Muscle layer of duodenum (tissue), 2 donors: ENCODE results near the gene CENPO.

ENCODE experiments used
- H3K27ac ChIP-seq: one replicate; pipeline ENCODE4 v1.7.0; 2013; ENCODE audit warnings: mild to moderate bottlenecking, low read length
- H3K27me3 ChIP-seq: one replicate; pipeline ENCODE4 v1.7.0; 2013; ENCODE audit warnings: low read depth, mild to moderate bottlenecking, control low read depth, low read length
- H3K36me3 ChIP-seq, 2 donors: one replicate each; pipeline ENCODE4 v1.7.0; 2013; ENCODE audit warnings: low read length in 2 of 2, control low read depth in 1 of 2, mild to moderate bottlenecking in 1 of 2; ENCODE audit not compliant: insufficient read depth in 2 of 2, control insufficient read depth in 1 of 2
- H3K4me1 ChIP-seq, 2 donors: one replicate each; pipeline ENCODE4 v1.7.0; 2013; ENCODE audit warnings: low read length in 2 of 2, mild to moderate bottlenecking in 2 of 2, control low read depth in 1 of 2, moderate library complexity in 1 of 2; ENCODE audit not compliant: insufficient read depth in 2 of 2, control insufficient read depth in 1 of 2
- H3K4me3 ChIP-seq, 2 donors: one replicate each; pipeline ENCODE4 v1.7.0; 2013; ENCODE audit warnings: low read length in 2 of 2, low read depth in 1 of 2, mild to moderate bottlenecking in 1 of 2
- H3K9me3 ChIP-seq, 2 donors: one replicate each; pipeline ENCODE4 v1.7.0; 2013; ENCODE audit warnings: low read length in 2 of 2, control low read depth in 1 of 2, mild to moderate bottlenecking in 1 of 2; ENCODE audit not compliant: control insufficient read depth in 1 of 2
- donor health status: healthy.

The CENPO gene

DNA sequence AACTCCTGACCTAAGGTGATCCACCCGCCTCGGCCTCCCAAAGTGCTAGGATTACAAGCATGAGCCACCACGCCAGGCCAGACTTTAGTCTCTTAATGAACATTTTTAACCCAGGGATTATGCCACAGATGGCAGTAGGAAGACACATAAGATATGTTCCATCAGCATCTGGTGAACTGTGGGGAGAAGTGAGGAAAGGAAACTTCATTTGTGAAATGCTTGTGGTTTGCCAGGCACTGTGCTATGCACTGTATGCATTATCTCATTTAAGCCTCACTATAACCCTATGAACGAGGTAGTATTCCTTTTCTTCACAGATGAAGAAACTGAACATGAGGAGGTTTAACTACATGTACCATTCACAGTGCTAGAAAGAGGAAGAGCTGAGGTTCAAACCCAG lies 29.4 kb upstream of the CENPO start:
- Histone ChIP-seq H3K4me3 (no peak overlapping the region), H3K36me3 (peaks cover 30 to 50% of the 10 kb centered on the region in 2 donors), H3K4me1 (no peaks in the 10 kb centered on the region), H3K27me3 (no peaks in the 10 kb centered on the region), H3K27ac (no peak overlapping the region), H3K9me3 (no peaks in the 10 kb centered on the region)

DNA sequence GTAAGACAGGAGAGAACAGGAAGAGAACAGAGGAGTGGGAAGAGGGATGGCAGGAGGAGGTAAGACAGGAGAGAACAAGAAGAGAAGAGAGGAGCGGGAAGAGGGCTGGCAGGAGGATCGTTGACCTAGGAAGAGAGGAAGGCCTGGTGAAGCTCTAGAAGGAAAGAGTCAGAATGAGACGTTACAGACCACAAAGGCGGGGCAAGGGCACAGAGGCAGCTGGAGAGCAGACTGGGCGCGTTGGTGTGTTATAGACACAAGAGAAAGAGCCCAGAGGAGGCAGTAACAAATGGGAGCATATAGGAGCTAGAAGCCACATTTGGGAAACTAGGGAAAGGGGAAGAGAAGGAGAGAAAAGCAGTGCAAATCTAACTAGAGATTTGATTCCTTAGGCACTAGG lies 26.6 kb upstream of the CENPO start:
- Histone ChIP-seq H3K36me3 (peaks cover 30 to 58% of the 10 kb centered on the region in 2 donors), H3K27ac (no peak overlapping the region), H3K27me3 (no peaks in the 10 kb centered on the region), H3K9me3 (no peaks in the 10 kb centered on the region), H3K4me1 (no peaks in the 10 kb centered on the region), H3K4me3 (no peak overlapping the region)

DNA sequence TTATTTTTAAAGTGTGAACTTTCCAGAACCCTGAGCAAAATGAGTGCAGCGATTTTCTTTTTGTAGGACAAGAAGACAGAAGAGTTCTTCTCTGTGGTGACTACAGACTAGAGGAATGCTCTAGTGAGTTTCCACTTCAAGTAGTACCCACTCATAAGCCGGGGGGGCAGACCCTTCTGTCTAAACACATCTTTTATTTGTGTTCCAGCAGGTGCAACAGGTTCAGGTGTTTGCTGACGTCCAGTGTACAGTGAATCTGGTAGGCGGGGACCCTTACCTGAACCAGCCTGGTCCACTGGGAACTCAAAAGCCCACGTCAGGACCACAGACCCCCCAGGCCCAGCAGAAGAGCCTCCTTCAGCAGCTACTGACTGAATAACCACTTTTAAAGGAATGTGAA lies 25.2 kb upstream of the CENPO start:
- H3K4me3 ChIP-seq, result no peak overlapping the region
- no peaks in the 10 kb centered on the region for H3K27me3 ChIP-seq
- H3K4me1 ChIP-seq, result no peaks in the 10 kb centered on the region
- H3K36me3 ChIP-seq, result peaks cover 22 to 47% of the 10 kb centered on the region in 2 donors
- no peak overlapping the region for H3K27ac ChIP-seq
- no peaks in the 10 kb centered on the region for H3K9me3 ChIP-seq

DNA sequence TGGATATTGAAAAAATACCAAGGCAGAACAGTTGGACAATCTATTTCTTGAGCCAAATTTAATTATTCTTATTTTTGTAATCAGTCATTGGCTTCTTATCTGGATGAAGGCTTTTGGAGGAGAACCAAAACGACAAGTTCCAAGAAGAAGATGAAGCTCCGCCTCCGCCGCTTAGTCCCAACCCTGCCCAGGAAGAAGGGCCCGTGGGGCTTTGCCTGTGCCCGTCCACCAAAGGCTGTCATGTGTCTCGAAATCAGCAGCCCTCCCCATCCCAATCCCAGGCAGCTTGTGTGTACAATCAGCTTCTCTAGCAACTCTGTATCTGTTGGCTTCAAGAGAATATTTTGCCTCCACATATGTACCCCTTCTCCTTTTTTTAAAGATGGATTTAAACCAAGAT lies 24.6 kb upstream of the CENPO start:
- no peaks in the 10 kb centered on the region for H3K4me1 ChIP-seq
- H3K4me3 ChIP-seq, result no peak overlapping the region
- peaks cover 22 to 45% of the 10 kb centered on the region in 2 donors for H3K36me3 ChIP-seq
- no peak overlapping the region for H3K27ac ChIP-seq
- no peaks in the 10 kb centered on the region for H3K9me3 ChIP-seq
- H3K27me3 ChIP-seq, result no peaks in the 10 kb centered on the region

DNA sequence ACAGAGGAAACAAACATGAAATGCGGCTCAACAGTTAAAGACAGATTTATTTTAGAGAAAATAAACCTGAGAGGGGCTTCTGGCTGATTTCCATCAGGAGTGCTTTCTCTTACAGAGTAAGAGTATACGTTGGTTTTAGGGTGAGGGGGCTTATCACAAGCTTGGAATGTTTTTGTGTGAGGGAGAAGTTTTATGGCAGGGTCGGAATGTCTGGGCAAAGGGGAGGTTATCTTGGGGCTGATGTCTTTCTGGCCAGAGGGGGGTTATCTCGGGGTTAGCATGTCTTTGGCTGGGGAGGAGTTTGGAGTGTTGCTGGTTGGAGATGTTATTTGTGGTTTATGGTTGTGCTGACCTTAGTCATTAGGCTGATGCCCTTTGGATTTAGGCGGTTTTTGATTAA lies 22.2 kb upstream of the CENPO start:
- Histone ChIP-seq H3K36me3 (peaks cover 10 to 28% of the 10 kb centered on the region in 2 donors), H3K27ac (no peak overlapping the region), H3K9me3 (no peaks in the 10 kb centered on the region), H3K4me1 (no peaks in the 10 kb centered on the region), H3K27me3 (no peaks in the 10 kb centered on the region), H3K4me3 (no peak overlapping the region)

DNA sequence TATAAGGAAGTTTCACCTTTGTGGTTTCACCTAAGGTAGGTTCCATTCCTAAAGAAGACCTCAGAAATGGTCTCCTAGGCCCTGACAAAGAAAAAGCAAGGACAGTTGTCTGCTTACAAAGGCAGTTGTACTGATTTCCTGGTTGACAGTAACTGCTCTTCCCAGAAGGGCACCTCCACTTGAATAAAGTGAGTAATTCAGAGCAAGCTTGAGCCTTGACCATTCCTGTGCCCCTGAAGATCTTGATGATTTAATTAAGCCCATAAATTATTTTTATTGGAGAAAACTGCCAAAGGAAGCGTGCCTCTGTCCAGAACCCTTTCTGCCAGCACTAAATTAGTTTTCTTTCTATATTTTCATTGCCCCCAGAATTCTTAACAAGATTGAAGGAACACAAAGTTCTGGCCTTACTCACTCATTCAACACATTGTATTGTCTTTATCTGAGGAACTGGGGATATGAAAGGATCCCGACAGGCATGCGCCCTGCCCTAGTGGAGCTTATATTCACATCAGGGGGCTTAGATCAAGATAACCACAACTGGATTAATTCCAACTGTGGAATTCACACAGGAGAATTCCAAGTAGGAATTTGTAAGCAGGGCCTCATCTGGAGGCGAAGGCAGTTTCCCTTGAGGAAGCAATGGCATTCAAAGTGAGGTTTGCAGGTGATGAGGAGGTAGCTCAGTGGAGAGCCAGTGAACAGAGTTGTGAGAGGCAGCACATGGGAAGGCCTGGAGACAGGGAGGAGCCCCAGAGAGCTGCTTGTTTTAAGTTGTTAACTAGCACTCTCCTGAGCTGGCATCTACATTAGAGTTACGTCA lies 21.2 kb upstream of the CENPO start:
- Histone ChIP-seq H3K4me3 (no peak overlapping the region), H3K27ac (no peak overlapping the region), H3K27me3 (no peaks in the 10 kb centered on the region), H3K36me3 (peaks cover 7 to 25% of the 10 kb centered on the region in 2 donors), H3K9me3 (no peaks in the 10 kb centered on the region), H3K4me1 (no peaks in the 10 kb centered on the region)

DNA sequence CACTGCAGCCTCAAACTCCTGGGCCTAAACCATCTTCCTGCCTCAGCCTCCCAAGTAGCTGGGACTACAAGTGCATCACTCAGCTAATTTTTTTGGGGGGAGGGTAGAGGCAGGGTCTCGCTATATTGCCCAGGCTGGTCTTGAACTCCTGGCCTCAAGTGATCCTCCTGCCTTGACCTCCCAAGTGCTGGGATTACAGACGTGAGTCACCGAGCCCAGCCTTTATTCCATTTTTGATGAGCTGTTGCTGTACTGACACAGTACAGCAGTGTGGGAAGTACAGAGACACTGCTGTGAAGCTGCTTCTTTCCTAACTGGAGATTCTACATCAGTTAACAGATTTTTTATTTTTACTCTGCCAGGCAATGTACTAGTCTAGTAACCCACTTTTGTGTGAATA lies 18.9 kb upstream of the CENPO start:
- Histone ChIP-seq H3K27me3 (no peaks in the 10 kb centered on the region), H3K4me1 (no peaks in the 10 kb centered on the region)

DNA sequence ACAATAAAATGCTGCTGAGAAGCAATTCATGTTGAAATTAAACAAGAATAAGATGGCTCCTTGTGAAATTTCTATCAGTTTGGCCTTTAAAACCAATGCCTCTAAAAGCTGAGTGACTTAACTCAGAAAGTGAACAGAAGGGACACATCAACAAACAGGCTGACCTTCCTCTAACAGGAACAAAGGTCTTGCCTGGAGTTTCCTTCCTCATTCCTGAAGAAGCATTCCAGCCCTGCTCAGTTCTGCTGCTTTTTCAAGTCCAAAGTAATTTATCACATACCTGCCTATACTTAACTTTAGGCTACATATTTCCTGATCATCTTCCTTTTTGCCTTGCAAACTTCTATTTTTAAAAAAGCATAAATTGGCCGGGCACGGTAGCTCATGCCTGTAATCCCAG lies 14.1 kb upstream of the CENPO start:
- H3K9me3 ChIP-seq, result no peaks in the 10 kb centered on the region
- no peaks in the 10 kb centered on the region for H3K4me1 ChIP-seq
- H3K4me3 ChIP-seq, result no peak overlapping the region
- no peaks in the 10 kb centered on the region for H3K27me3 ChIP-seq
- H3K27ac ChIP-seq, result no peak overlapping the region
- no peaks in the 10 kb centered on the region for H3K36me3 ChIP-seq

More for the DNA sequence above, 18.9 kb upstream of the CENPO start:
- H3K4me3 ChIP-seq, result no peak overlapping the region
- peaks cover 6 to 13% of the 10 kb centered on the region in 2 donors for H3K36me3 ChIP-seq
- no peaks in the 10 kb centered on the region for H3K9me3 ChIP-seq
- no peak overlapping the region for H3K27ac ChIP-seq

DNA sequence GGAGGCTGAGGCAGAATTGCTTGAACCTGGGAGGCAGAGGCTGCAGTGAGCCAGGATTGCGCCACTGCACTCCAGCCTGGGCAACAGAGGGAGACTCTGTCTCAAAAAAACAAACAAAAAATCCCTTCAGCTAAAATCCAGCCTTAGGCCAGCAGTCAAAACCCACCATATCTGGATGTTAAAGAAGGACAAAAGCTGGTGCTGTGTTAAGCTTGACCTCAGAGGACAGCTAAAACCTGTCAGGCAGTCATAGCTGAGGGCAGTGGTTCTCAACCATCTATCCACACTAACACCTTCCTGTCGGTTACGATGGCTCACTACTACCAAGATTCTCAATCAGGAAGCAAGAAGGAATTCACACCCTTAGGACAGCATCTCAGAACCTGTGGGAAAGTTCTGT lies 9.6 kb upstream of the CENPO start:
- H3K27me3 ChIP-seq, result no peaks in the 10 kb centered on the region
- no peaks in the 10 kb centered on the region for H3K4me1 ChIP-seq
- no peaks in the 10 kb centered on the region for H3K36me3 ChIP-seq
- no peak overlapping the region for H3K27ac ChIP-seq
- H3K4me3 ChIP-seq, result no peak overlapping the region
- no peaks in the 10 kb centered on the region for H3K9me3 ChIP-seq

DNA sequence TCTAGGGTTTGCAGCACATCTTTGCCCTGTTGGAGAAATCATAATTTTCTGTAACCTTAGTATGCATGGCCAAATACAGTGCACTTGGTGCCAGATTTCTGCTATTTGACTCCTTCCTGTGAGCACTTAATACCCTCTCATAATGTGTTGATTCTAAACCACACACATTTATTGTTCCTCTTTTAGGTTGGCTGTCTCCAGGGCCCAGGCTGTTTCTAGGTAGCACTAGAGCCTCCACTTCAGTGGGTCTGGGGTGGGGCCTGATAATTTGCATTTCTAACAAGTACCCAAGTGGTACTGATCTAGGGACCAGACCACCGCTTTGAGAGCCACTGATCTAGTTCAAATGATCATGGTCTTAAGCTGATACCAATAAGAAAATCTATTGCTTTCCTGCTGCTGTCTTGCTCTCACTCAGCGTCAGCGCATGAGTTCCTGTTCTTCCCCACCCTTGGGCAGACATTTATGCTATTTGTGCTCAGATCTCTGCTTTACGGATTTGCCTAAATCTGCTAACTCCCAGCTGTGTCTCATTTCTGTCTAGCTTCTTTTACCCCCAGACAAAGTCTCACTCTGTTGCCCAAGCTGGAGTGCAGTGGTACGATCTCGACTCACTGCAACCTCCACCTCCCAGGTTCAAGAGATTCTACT lies 7.4 kb upstream of the CENPO start:
- Histone ChIP-seq H3K4me1 (no peaks in the 10 kb centered on the region), H3K27ac (no peak overlapping the region), H3K36me3 (no peaks in the 10 kb centered on the region), H3K9me3 (no peaks in the 10 kb centered on the region), H3K27me3 (no peaks in the 10 kb centered on the region), H3K4me3 (no peak overlapping the region)

DNA sequence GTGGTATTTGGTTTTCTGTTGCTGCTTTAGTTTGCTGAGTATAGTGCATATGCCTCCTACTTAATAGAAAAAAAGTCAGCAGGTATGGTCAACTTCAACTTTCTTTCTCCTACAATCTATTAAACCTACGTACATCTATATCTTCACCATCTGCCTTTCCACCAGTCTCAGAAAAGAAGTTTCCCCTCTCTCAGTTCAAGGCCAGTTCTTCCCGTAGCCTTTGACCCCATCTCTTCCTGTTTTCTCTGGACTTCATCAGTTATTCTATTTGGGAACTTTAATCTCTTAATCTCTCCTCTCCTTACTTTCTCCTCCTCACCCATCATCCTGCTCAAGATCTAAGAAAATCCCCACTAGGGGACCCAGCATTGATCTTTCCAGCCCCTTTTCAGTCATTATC lies 5.7 kb upstream of the CENPO start:
- Histone ChIP-seq H3K9me3 (no peaks in the 10 kb centered on the region), H3K4me3 (no peak overlapping the region), H3K27me3 (no peaks in the 10 kb centered on the region), H3K4me1 (peaks cover 0 to 6% of the 10 kb centered on the region in 2 donors), H3K27ac (no peak overlapping the region), H3K36me3 (no peaks in the 10 kb centered on the region)
